ENCODE measurements around the gene MTAP.

MTAP gene

GRCh38 chr9:21848615-21849014 lies 46.2 kb downstream of the MTAP start:
- DNase-seq (ENCODE audit: low spot score): no peak
- no peak overlapping the region for H3K27ac ChIP-seq
- POLR2A ChIA-PET (ENCODE audit: low non-redundant PET): no interaction called here
- TF ChIP-seq, protein P1, sequence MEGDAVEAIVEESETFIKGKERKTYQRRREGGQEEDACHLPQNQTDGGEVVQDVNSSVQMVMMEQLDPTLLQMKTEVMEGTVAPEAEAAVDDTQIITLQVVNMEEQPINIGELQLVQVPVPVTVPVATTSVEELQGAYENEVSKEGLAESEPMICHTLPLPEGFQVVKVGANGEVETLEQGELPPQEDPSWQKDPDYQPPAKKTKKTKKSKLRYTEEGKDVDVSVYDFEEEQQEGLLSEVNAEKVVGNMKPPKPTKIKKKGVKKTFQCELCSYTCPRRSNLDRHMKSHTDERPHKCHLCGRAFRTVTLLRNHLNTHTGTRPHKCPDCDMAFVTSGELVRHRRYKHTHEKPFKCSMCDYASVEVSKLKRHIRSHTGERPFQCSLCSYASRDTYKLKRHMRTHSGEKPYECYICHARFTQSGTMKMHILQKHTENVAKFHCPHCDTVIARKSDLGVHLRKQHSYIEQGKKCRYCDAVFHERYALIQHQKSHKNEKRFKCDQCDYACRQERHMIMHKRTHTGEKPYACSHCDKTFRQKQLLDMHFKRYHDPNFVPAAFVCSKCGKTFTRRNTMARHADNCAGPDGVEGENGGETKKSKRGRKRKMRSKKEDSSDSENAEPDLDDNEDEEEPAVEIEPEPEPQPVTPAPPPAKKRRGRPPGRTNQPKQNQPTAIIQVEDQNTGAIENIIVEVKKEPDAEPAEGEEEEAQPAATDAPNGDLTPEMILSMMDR (conservative IDR thresholded peaks at IDR 0.05; ENCODE audit: low read depth): no peak
- CTCF ChIA-PET: no interaction called here

DNA sequence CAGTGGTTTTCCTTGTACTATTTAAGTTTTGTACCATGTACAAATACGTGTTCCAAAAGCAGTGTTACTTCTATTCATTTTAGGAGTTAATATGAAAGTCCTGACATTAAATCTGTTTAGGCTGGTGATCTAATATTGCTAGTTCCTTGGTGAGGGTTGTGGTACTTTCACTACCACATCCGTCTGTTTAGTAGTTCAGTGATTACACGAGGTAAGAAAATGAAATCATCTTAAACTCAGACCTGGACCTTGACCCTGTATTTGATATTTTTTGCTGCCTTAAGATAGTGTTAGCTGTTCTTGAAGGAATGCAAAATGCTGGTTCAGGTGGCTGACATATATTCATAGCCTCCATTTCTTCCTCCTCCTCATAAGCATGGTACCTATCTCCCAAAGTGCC lies 50.3 kb downstream of the MTAP start:
- CTCF ChIA-PET: no interaction called here
- TF ChIP-seq, protein P1 (conservative IDR thresholded peaks at IDR 0.05; ENCODE audit: low read depth): no peak
- H3K27ac ChIP-seq: no peak overlapping the region
- no peak for DNase-seq (ENCODE audit: low spot score)
- POLR2A ChIA-PET (ENCODE audit: low non-redundant PET): no interaction called here

DNA sequence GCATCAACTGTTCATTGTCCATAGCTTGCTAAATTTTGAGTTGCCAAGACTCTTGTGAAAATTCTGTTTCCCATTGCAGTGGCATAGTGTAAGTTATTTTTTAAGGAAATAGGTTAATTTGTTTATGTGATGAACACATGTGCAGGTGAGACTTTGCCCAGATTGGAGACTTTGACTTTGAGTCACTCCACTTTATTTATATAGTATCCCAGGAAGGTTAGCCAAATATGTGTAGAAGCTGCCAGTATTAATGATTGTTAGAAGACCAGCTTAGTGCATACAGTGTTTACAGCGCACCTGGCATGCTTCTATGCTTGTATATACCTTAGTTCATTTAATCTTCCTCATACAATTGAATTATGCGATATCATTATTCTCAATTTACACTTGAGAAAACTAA lies 51.0 kb downstream of the MTAP start:
- H3K27ac ChIP-seq: no peak overlapping the region
- ChIA-PET POLR2A (ENCODE audit: low non-redundant PET) (no interaction called here), CTCF (interaction anchor here (0.5 to 1.3 kb wide), 4 partner anchors 10 to 535 kb away, joined by 3 to 4 read pairs (median 3); no protein-coding TSS in a partner anchor)
- DNase-seq (ENCODE audit: low spot score): no peak
- TF ChIP-seq, protein P1 (conservative IDR thresholded peaks at IDR 0.05; ENCODE audit: low read depth): no peak

DNA sequence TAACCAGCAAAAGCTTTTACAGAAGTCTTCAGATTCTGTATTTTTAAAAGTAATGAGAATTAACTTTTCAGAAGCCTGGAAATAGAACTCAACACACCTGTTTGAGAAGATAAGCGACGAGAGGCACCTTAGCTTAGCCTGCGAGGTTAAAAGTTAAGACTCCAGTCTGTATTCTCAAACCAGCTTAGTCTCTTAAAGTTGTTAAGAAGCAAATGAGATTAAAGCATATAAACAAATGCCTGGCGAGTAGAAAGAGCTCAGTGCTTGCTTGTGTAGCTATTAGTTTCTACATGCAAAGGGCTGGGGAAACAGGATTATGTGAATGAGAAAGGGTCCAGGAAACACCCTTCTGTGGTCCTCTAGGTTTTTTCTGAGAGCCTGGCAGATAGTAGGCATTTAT lies 51.7 kb downstream of the MTAP start:
- POLR2A ChIA-PET (ENCODE audit: low non-redundant PET): no interaction called here
- H3K27ac ChIP-seq: no peak overlapping the region
- TF ChIP-seq, protein P1 (conservative IDR thresholded peaks at IDR 0.05; ENCODE audit: low read depth): no peak
- CTCF ChIA-PET: interaction anchor here (0.5 to 1.3 kb wide), 3 partner anchors 11 to 475 kb away, joined by 3 to 4 read pairs (median 3); no protein-coding TSS in a partner anchor
- no peak for DNase-seq (ENCODE audit: low spot score)

DNA sequence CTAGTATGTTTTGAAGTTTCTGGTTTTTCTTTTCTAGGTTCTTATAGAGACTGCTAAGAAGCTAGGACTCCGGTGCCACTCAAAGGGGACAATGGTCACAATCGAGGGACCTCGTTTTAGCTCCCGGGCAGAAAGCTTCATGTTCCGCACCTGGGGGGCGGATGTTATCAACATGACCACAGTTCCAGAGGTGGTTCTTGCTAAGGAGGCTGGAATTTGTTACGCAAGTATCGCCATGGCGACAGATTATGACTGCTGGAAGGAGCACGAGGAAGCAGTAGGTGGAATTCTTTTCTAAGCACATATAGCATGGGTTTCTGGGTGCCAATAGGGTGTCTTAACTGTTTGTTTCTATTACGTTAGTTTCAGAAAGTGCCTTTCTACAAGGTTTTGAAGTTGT lies 52.2 kb downstream of the MTAP start:
- TF ChIP-seq, protein P1 (conservative IDR thresholded peaks at IDR 0.05; ENCODE audit: low read depth): no peak
- POLR2A ChIA-PET (ENCODE audit: low non-redundant PET): no interaction called here
- peak; percentile 51 for DNase-seq (ENCODE audit: low spot score)
- H3K27ac ChIP-seq: no peak overlapping the region
- CTCF ChIA-PET: interaction anchor here (1.3 kb wide), 1 partner anchor 11 kb away, joined by 3 read pairs; no protein-coding TSS in a partner anchor

DNA sequence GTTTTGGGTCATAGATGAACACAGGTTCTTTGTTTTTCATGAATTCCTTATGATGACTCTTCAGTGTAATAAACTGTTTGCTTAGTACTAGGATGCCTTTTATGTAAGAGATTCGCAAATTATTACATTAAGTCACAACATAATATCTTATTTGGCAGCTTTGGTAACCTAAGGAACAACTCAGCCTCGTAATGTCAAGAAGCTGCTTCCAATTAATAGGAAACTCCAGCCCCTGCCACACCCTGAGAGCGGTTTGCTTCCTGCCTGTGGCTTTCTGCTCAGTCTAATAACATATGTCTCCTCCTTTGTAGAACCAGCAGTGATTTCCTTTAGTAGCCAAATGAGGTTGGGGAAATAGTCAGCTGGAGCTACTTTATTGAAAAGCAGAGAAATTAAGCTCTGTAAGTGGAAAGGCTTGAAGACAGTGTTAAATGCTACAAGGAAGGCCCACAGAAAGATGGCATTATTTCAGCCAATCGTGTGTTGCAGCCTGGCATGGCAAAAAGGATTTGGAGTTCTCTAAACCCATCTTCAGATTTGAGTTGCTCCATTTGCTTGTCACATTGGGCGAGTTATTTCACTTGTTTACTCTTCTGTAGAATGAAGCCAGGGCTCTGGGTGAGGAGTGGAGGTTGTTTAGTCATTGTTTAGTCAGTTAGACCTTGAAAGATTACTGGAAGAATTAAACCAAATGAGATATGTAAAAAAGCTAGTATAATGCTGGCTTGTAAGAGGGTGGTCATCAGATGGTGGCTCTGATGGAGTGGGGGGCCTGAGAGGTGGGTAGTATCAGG lies 54.1 kb downstream of the MTAP start:
- ChIA-PET POLR2A (ENCODE audit: low non-redundant PET) (no interaction called here), CTCF (interaction anchor here (0.6 to 0.7 kb wide), 2 partner anchors 16 to 34 kb away, joined by 3 to 4 read pairs; no protein-coding TSS in a partner anchor)
- TF ChIP-seq, protein P1 (conservative IDR thresholded peaks at IDR 0.05; ENCODE audit: low read depth): no peak
- H3K27ac ChIP-seq: no peak overlapping the region
- no peak for DNase-seq (ENCODE audit: low spot score)

Data from RWPE1 (cell line).